IPS-NIHi7 (cell line): ENCODE results near the gene SLC1A7.

Experiments used
- DNase-seq: peaks from one replicate; pipeline ENCODE4 v3.0.0; 2012; ENCODE audit warnings: mixed read lengths; ENCODE audit errors: extremely low spot score

SLC1A7 gene

GRCh38 chr1:53116307-53116810, 26.1 kb downstream of the SLC1A7 start:
- no peak for DNase-seq

- DNase-seq, result peak; percentile 72
These were observed 26.8 kb downstream of the SLC1A7 start for GRCh38 chr1:53115403-53116306.

- no peak for DNase-seq
These were observed 27.6 kb downstream of the SLC1A7 start for GRCh38 chr1:53114581-53115400.

- no peak for DNase-seq
These were observed 28.3 kb downstream of the SLC1A7 start for GRCh38 chr1:53114090-53114489.

- DNase-seq, result no peak
These were observed 29.6 kb downstream of the SLC1A7 start for GRCh38 chr1:53112861-53113260.

GRCh38 chr1:53112271-53112774, 30.1 kb downstream of the SLC1A7 start:
- DNase-seq, result no peak

GRCh38 chr1:53111693-53112092, 30.7 kb downstream of the SLC1A7 start:
- no peak for DNase-seq

- DNase-seq, result no peak
These were observed 31.3 kb downstream of the SLC1A7 start for GRCh38 chr1:53111073-53111556.

- no peak for DNase-seq
These were observed 31.9 kb downstream of the SLC1A7 start for GRCh38 chr1:53110370-53111072.

GRCh38 chr1:53108646-53109580, 33.5 kb downstream of the SLC1A7 start:
- DNase-seq, result no peak

GRCh38 chr1:53107570-53108322, 34.7 kb downstream of the SLC1A7 start:
- no peak for DNase-seq

- DNase-seq, result no peak
These were observed 35.3 kb downstream of the SLC1A7 start for GRCh38 chr1:53107090-53107489.

- DNase-seq, result no peak
These were observed 38.0 kb downstream of the SLC1A7 start for GRCh38 chr1:53104289-53104913.

GRCh38 chr1:53094533-53094919, 47.9 kb downstream of the SLC1A7 start:
- no peak for DNase-seq

GRCh38 chr1:53093778-53094532, 48.5 kb downstream of the SLC1A7 start:
- DNase-seq, result no peak

GRCh38 chr1:53093451-53093754, 49.0 kb downstream of the SLC1A7 start:
- DNase-seq, result no peak

GRCh38 chr1:53092659-53093450, 49.6 kb downstream of the SLC1A7 start:
- DNase-seq, result no peak
